WTC11 (cell line): ENCODE measurements around the gene NSUN7. TPM values are rescaled to one million over a fixed set of nuclear protein-coding genes. Genes with fewer than 3 reads are reported as not detected.
A peak's percentile ranks its signal among the peaks of the same experiment; 100 is the strongest.

ENCODE experiments used
- CREB1 ChIP-seq: sonication (generic); formaldehyde crosslinking; IDR thresholded peaks from 2 replicates; pipeline ENCODE4 v1.8.0; 2023; ENCODE audit warnings: mild to moderate bottlenecking, missing genetic modification reagents
- ESRRA ChIP-seq: sonication (generic); formaldehyde crosslinking; IDR thresholded peaks from 2 replicates; pipeline ENCODE4 v1.8.1; 2022; ENCODE audit warnings: mild to moderate bottlenecking, missing genetic modification reagents, borderline replicate concordance
- MYBL2 ChIP-seq: sonication (generic); formaldehyde crosslinking; IDR thresholded peaks from 2 replicates; pipeline ENCODE4 v1.8.1; 2023; ENCODE audit warnings: mild to moderate bottlenecking, moderate library complexity, missing genetic modification reagents
- NR2C2 ChIP-seq: sonication (generic); formaldehyde crosslinking; IDR thresholded peaks from 2 replicates; pipeline ENCODE4 v1.8.0; 2022; ENCODE audit warnings: mild to moderate bottlenecking, missing genetic modification reagents
- ZBTB21 ChIP-seq: sonication (generic); formaldehyde crosslinking; IDR thresholded peaks from 2 replicates; pipeline ENCODE4 v1.8.1; 2023; ENCODE audit warnings: mild to moderate bottlenecking, missing genetic modification reagents, borderline replicate concordance
- ZNF219 ChIP-seq: sonication (generic); formaldehyde crosslinking; IDR thresholded peaks from 2 replicates; pipeline ENCODE4 v1.8.0; 2023; ENCODE audit warnings: missing genetic modification reagents, mild to moderate bottlenecking, borderline replicate concordance
- total RNA-seq: library from RNA; stranded (reverse); gene quantifications from 3 replicates; pipeline ENCODE4 v1.2.3, GENCODE V29; 2021
- TF ChIP-seq, protein P1 (sequence below): fragments of 250-450 bp; sonication (Bioruptor Pico); IDR thresholded peaks from 2 replicates; pipeline ENCODE4 v1.9.0; 2021; ENCODE audit warnings: mild to moderate bottlenecking, borderline replicate concordance
- TF ChIP-seq, protein P2 (sequence below): sonication (generic); formaldehyde crosslinking; IDR thresholded peaks from 2 replicates; pipeline ENCODE4 v1.8.1; 2023; ENCODE audit warnings: mild to moderate bottlenecking, missing genetic modification reagents, moderate library complexity
- TF ChIP-seq, protein P3 (sequence below): sonication (generic); formaldehyde crosslinking; IDR thresholded peaks from 2 replicates; pipeline ENCODE4 v1.8.0; 2022; ENCODE audit warnings: mild to moderate bottlenecking, missing genetic modification reagents
- TF ChIP-seq, protein P4 (sequence below): sonication (generic); formaldehyde crosslinking; IDR thresholded peaks from 2 replicates; pipeline ENCODE4 v1.8.1; 2022; ENCODE audit warnings: mild to moderate bottlenecking, moderate library complexity, missing genetic modification reagents
- TF ChIP-seq, protein P5 (sequence below): sonication (generic); formaldehyde crosslinking; IDR thresholded peaks from 2 replicates; pipeline ENCODE4 v1.8.0; 2022; ENCODE audit warnings: mild to moderate bottlenecking, missing genetic modification reagents
- TF ChIP-seq, protein P6 (sequence below): sonication (generic); formaldehyde crosslinking; IDR thresholded peaks from 2 replicates; pipeline ENCODE4 v1.8.0; 2023; ENCODE audit warnings: mild to moderate bottlenecking, missing genetic modification reagents

NSUN7 gene
- total RNA-seq, 1 experiment from 2014 or later: 24.1 TPM

DNA sequence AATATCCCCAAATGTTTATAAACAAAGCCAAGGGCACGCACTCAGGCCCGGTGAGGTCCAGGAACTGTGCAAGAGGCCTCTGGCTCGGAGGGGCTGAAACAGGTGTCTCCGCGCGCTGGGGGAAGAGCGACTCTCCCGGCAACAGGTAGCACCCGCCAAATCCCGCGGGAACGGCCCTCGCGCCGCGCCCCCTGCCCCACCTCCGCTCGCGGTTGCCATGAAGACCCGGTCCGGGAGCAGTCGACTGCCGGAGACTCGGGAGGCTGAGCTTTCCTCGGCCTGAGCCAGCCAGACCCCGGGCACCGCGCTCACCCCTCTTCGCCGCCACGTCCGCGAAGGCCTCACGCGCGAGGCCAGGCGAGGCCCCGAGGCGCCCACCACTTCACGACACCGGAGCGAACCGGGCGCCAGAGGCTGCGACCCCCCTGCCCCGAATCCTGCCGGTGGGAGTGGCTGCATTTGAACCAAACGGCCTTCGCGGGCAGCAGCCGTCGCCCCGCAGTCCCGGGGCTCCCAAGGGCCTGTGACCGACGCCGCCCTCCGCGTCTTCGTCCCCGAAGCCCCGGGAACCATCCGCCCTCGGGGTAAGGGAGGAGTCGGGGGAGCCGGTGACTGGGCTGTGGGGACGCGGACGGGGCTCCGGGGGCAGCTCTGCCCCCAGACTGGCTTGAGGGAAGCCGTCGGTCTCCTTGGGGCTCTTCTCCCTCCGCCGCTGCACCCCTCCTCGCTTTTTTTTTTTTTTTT lies at the start of gene NSUN7 (continued):
- TF ChIP-seq, protein P1, sequence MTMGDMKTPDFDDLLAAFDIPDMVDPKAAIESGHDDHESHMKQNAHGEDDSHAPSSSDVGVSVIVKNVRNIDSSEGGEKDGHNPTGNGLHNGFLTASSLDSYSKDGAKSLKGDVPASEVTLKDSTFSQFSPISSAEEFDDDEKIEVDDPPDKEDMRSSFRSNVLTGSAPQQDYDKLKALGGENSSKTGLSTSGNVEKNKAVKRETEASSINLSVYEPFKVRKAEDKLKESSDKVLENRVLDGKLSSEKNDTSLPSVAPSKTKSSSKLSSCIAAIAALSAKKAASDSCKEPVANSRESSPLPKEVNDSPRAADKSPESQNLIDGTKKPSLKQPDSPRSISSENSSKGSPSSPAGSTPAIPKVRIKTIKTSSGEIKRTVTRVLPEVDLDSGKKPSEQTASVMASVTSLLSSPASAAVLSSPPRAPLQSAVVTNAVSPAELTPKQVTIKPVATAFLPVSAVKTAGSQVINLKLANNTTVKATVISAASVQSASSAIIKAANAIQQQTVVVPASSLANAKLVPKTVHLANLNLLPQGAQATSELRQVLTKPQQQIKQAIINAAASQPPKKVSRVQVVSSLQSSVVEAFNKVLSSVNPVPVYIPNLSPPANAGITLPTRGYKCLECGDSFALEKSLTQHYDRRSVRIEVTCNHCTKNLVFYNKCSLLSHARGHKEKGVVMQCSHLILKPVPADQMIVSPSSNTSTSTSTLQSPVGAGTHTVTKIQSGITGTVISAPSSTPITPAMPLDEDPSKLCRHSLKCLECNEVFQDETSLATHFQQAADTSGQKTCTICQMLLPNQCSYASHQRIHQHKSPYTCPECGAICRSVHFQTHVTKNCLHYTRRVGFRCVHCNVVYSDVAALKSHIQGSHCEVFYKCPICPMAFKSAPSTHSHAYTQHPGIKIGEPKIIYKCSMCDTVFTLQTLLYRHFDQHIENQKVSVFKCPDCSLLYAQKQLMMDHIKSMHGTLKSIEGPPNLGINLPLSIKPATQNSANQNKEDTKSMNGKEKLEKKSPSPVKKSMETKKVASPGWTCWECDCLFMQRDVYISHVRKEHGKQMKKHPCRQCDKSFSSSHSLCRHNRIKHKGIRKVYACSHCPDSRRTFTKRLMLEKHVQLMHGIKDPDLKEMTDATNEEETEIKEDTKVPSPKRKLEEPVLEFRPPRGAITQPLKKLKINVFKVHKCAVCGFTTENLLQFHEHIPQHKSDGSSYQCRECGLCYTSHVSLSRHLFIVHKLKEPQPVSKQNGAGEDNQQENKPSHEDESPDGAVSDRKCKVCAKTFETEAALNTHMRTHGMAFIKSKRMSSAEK (CRISPR knock-in tag): no peak
- TF ChIP-seq ZNF219: 0 out of 2 replicates have a peak, but pooled peaks have one; percentile 40
- TF ChIP-seq, protein P2, sequence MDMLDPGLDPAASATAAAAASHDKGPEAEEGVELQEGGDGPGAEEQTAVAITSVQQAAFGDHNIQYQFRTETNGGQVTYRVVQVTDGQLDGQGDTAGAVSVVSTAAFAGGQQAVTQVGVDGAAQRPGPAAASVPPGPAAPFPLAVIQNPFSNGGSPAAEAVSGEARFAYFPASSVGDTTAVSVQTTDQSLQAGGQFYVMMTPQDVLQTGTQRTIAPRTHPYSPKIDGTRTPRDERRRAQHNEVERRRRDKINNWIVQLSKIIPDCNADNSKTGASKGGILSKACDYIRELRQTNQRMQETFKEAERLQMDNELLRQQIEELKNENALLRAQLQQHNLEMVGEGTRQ: no peak
- TF ChIP-seq CREB1: peak; percentile 75; the same call in 1 of the 2 replicates
- peak; percentile 83 for TF ChIP-seq ESRRA (CRISPR knock-in tag)
- TF ChIP-seq MYBL2 (CRISPR knock-in tag): peak; percentile 80
- TF ChIP-seq, protein P3, sequence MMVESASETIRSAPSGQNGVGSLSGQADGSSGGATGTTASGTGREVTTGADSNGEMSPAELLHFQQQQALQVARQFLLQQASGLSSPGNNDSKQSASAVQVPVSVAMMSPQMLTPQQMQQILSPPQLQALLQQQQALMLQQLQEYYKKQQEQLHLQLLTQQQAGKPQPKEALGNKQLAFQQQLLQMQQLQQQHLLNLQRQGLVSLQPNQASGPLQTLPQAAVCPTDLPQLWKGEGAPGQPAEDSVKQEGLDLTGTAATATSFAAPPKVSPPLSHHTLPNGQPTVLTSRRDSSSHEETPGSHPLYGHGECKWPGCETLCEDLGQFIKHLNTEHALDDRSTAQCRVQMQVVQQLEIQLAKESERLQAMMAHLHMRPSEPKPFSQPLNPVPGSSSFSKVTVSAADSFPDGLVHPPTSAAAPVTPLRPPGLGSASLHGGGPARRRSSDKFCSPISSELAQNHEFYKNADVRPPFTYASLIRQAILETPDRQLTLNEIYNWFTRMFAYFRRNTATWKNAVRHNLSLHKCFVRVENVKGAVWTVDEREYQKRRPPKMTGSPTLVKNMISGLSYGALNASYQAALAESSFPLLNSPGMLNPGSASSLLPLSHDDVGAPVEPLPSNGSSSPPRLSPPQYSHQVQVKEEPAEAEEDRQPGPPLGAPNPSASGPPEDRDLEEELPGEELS: peak; percentile 83
- TF ChIP-seq ZBTB21 (CRISPR knock-in tag): peak; percentile 85; the same call in 1 of the 2 replicates
- TF ChIP-seq, protein P4, sequence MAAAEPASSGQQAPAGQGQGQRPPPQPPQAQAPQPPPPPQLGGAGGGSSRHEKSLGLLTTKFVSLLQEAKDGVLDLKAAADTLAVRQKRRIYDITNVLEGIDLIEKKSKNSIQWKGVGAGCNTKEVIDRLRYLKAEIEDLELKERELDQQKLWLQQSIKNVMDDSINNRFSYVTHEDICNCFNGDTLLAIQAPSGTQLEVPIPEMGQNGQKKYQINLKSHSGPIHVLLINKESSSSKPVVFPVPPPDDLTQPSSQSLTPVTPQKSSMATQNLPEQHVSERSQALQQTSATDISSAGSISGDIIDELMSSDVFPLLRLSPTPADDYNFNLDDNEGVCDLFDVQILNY (CRISPR knock-in tag): peak; percentile 86
- TF ChIP-seq, protein P5, sequence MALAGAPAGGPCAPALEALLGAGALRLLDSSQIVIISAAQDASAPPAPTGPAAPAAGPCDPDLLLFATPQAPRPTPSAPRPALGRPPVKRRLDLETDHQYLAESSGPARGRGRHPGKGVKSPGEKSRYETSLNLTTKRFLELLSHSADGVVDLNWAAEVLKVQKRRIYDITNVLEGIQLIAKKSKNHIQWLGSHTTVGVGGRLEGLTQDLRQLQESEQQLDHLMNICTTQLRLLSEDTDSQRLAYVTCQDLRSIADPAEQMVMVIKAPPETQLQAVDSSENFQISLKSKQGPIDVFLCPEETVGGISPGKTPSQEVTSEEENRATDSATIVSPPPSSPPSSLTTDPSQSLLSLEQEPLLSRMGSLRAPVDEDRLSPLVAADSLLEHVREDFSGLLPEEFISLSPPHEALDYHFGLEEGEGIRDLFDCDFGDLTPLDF (CRISPR knock-in tag): peak; percentile 64
- peak; percentile 52; the same call in 1 of the 2 replicates for TF ChIP-seq NR2C2
- TF ChIP-seq, protein P6, sequence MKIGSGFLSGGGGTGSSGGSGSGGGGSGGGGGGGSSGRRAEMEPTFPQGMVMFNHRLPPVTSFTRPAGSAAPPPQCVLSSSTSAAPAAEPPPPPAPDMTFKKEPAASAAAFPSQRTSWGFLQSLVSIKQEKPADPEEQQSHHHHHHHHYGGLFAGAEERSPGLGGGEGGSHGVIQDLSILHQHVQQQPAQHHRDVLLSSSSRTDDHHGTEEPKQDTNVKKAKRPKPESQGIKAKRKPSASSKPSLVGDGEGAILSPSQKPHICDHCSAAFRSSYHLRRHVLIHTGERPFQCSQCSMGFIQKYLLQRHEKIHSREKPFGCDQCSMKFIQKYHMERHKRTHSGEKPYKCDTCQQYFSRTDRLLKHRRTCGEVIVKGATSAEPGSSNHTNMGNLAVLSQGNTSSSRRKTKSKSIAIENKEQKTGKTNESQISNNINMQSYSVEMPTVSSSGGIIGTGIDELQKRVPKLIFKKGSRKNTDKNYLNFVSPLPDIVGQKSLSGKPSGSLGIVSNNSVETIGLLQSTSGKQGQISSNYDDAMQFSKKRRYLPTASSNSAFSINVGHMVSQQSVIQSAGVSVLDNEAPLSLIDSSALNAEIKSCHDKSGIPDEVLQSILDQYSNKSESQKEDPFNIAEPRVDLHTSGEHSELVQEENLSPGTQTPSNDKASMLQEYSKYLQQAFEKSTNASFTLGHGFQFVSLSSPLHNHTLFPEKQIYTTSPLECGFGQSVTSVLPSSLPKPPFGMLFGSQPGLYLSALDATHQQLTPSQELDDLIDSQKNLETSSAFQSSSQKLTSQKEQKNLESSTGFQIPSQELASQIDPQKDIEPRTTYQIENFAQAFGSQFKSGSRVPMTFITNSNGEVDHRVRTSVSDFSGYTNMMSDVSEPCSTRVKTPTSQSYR: peak; percentile 75; the same call in 1 of the 2 replicates
